Activated T-helper 9 cell treated with anti-CD3 and anti-CD28 coated beads, Interleukin-2, amount 50 U/mL, for 16 hours (primary cell): Measurements from ENCODE around the gene ZBTB8B.
"Not testable (repeated sequence)": the region's sequence is repeated elsewhere in the genome, so short reads cannot be mapped to it uniquely, and the experiment has no call there.

Source experiments
- DNase-seq: peaks from one replicate; pipeline ENCODE4 v3.0.0-alpha.2; 2020; ENCODE audit warnings: low read depth

The ZBTB8B gene

DNA sequence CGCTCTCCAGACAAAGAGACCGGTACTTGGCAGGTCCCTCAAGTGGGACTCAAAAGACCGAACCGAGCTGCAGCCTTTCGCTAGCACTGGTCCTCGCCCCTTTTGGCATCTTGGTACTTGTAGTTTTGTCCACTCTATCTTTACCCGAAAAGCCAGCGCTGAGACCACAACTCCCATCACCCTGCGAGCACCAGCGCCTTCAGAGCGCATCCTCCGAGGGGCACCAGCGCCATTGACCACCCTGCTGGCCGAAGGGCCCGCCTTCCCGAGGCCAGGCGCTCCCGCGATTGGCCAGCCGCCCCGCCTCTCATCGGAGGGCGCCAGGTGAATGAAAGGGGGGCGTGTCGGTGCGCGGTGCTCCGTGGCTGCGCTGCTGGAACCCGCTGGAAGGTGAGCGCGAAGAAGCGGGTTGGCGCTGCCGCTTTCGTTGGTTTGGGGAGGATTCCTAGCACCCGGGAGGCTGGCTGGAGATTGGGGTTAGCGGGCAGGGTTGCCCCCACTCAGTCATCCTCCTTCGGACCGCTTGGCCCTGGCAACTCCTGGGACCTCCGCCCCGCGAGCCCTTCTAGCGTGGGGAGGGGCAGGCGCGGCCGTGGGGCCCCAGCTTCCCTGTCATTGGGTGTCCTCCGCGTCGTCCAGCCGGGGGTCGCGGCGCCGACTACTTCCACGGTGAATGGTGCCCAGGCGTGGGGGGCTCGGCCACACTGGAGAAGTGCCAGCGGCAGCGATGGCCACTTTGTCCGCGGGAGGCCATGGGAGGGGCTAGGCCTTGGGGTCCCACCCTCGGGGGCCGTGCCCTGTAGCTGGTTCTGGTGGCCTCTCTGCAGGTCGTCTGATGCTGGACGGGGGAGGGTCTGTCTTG, at the start of gene ZBTB8B:
TSS of gene ZBTB8B (plus strand) at position 357 of the 862 bp plus-strand sequence. CDS start 5,553 bp downstream, outside the sequence.
- no peak for DNase-seq

DNA sequence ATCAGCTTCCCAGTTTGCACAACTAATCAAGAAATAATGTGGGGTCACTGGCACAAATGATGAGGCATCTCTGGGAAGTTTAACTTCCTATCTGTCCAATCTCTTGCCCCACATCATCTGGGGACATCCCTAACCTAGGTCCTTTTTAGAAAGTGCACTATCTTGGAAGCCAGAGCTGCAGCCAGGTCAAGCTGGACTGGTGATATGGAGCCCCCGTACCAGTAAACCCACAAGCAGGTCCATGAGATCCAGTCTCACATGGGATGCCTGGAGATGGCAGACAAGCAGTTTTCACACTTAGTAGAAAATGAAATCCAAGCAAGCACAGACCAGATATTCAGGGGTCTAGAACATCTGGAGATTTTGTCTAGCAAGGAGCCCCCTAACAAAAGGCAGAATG, 43.1 kb upstream of the ZBTB8B start:
- DNase-seq, result no peak

DNA sequence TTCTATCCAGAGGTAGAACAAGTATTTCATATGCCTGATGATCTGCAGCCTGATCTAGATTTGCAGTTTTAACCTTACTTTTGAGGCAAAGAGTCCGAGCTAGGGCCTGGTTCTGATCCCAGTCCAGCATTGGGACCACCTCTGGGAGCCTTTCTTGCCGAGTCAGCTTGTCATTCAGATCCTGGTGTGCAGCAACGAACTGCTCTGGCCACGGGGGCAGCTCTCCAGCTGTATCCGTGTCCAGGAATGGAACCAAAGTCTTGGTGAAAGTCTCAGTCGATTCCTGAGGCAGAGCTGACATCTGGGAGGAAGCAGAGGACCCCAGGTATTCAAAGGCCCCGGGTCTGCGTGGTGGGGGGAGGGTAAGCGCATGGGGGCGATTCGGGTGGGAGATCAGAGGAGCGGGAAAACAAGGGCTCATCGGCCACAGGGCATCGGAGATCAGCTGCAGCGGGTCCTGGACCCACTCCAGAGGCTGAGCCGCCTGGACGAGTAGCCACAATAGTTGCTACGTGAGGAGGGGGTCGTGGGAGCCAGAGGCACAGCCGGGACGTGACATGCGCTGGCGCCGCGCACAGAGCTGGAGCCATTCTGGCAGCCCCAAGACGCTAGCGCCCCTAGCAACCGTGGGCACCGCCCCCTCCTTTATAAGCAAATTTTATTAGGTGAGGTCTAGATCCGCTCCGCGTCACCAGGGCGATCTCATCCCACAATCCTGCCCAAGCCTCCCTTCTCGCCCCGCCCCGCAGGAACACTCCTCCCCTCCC, 38.2 kb upstream of the ZBTB8B start:
- no peak for DNase-seq

DNA sequence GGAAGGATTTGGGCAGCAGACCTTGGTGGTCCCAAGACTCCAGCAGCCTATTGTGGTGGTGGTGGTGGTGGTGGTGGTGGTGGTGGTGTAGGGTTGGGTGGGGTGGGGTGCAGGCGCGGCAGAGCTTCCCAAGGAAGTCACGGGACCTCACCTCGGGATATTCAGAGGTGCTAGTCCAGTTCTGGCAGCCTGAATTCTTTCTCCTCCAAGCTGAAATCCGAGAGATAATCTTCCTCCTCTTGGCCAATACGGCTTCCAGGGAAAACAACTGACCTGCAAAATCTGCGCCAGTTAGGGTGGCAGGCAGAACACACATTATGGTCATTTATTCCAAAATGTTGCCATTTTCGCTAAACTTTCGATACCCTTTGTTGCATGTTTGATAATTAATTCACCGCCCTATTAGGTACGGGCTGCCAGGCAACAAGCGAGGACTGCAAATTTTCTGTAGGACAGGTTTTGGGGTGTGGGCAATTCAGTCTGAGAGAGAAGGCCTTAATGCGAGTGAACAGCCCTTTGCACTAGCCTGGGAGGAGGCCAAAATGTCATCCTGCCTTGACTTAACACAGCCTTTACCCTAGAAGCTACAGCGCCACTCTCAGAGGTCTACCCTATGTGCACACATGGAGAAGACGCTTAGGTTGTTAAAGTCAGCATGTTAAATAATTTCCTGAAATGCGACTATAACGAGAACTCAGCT, 37.5 kb upstream of the ZBTB8B start:
- DNase-seq, result no peak

DNA sequence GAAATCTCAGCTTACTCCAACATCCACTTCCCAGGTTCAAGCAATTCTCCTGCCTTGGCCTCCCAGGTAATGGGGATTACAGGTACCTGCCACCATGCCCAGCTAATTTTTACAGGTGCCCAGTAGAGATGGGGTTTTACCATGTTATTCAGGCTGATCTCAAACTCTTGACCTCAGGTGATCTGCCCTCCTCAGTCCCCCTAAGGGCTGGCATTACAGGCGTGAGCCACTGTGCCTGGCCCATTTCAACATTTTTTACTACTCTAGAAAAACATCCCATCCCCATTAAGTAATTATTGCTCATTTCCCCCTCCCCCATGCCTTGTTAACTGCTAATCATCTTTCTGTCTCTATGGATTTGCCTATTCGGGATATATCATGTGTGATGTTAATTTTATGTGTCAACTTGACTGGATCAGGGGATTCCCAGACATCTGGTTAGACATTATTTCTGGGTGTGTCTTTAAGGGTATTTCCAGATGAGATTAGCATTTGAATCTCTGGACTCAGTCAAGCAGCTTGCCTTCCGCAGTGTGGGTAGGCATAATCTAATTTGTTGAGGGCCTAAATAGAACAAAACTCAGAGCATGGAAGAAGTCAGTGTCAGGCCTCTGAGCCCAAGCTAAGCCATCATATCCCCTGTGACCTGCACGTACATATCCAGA, 33.0 kb upstream of the ZBTB8B start:
- no peak for DNase-seq

DNA sequence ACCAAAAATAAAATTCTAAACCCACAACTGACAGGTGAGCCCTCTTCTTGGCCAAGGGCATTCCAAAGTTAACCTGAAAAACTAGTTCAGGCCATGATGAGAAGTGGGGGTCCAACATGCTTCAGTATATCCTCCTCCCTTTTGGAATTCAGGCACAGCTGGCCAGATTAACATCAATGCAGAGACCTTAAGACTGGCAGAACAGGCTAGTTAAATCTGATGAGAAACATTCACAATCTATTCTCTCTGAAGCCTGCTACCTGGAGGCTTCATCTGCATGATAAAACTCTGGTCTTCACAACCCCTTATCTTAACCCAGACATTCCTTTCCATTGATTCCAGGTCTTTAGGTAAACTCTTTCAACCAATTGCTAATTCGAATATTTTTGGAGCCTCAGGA, 26.7 kb upstream of the ZBTB8B start:
- DNase-seq, result no peak

DNA sequence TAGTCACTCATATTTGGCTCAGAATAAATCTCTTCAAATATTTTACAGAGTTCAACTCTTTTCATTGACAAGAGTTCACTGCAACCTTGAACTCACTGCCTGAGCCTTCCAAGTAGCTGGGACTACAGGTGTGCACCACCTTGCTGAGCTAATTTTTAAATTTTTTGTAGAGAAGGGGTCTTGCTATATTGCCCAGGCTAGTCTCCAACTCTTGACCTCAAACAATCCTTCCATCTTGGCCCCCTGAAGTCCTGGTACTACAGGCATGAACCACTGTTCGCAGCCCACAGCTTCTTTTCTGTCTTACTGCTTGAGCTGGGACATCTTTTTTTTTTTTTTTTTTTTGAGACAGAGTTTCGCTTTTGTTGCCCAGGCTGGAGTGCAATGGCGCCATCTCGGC, 26.1 kb upstream of the ZBTB8B start:
- DNase-seq, result not testable (repeated sequence)

DNA sequence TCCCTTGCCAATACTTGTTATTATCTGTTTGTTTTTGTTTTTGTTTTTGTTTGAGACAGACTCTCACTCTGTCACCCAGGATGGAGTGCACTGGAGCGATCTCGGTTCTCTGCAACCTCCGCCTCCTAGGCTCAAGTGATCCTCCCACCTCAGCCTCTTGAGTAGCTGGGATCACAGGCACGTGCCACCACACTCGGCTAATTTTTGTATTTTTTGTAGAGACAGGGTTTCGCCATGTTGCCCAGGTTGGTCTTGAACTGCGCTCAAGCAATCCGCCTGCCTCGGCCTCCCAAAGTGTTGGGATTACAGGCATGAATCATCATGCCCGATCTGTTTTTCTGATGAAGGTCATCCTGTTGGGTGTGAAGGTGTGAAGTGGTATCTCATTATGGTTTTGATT, 23.4 kb upstream of the ZBTB8B start:
- DNase-seq, result not testable (repeated sequence)

DNA sequence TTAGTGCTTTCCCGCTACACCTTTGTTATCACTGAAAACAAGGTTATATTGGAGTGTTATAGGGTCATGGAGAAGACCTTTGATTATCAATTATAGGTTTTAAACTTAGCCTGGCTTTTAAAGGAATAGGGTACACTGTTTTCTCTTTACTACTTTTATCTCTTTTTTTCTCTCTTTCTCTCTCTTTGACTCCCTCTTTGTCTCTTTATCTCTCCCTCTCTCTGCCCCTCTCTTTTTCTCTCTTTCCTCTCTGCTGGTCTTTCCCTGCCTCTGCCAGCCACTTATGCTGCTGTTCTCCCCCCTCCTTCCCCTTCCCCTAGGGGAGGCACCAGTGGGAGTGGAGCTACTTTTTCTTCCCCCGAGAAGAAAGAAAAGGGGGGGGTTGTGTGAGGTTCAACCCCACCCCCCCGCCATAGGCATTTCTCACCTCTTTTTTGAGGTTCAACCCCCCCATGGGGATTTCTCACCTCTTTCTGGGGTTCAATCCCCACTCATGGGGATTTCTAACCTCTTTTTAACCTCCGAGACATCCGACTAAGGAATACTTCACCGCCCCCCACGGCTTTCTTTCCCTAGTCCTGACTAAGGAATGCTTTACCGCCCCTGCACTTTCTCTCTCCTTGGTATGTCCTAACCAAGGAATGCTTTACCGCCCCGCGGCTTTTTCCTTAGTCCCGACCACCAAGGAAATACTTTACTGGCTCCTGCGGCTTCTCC, 17.2 kb upstream of the ZBTB8B start:
- no peak for DNase-seq

DNA sequence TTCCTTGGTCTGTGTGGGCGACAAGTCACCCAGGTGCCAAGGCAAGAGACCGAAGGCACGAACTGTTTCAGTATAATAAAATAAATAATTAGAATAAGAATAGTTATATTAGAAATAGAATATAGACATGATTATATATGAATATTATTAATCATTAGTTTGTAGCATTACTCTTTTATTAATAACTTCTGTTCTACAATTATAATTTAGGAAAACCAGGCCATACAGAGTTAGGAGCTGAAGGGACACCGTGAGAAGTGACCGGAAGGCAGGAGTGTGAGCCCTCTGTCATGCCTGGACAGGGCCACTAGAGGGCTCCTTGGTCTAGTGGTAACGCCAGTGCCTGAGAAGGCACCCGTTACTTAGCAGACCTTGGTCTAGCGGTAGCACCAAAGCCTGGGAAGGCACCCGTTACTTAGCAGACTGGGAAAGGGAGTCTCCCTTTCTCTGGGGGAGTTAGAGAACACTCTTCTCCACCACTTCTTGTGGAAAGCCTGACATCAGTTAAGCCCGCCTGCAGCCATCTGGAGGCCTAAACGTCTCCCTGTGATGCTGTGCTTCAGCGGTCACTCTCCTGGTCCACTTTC, 16.6 kb upstream of the ZBTB8B start:
- peak; percentile 12 for DNase-seq

DNA sequence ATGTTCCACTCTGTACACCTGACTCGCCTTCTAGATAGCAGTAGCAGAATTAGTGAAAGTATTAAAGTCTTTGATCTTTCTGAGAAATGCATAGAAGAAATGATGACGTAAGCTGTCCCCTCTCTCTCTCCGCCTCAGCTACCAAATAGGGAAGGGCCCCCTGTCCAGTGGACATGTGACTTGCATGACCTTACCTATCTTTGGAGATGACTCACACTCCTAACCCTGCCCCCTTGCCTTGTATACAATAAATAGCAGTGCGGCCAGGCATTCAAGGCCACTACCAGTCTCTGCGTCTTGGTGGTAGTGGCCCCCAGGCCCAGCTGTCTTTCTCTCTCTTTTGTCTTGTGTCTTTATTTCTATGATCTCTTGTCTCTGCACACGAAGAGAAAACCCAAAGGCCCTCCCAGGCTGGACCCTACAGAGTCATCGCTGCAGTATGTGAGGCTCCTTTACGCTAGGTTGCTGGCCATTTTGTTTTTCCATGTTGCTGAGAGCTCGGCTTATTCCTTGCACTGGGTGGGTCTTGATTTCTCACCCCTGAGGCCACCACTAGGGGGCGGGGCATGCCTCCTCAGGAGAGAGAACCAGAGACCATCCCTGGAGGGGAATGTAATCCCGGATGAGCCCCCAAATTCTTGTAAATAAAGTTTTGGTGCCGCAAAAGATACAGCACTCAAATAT, 16.0 kb upstream of the ZBTB8B start:
- no peak for DNase-seq

DNA sequence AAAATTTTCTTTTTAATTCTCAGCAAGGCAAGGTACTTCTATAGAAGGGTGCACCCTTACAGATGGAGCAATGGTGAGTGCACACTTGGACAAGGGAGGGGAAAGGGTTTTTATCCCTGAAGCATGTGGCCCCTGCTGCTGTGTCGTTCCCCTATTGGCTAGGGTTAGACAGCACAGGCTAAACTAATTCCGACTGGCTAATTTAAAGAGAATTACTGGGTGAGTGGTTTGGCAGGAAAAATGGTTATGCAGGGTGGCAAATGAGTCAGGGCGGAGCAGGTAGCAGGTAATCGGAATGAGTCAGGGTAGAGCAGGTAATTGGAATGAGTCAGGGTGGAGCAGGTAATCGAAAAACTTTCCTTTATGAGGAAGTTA, 15.4 kb upstream of the ZBTB8B start:
- not testable (repeated sequence) for DNase-seq

DNA sequence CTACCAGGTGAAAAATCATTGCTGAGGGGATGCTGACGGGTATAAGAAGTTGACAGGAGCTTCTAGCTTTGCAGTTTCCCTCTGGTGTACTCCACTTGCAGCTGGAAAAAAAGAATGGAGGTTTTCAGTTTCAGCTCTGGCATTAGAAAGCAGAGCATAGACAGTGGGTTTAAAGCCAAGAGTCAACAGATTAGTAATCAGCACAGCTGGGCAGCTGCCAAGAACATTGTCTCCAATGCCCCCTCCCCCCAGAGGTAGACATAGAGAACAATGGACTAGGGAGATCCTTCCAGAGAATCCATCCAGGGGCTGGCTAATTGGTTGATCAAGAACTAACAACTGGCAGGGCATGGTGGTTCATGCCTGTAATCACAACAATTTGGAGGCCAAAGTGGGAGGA, 10.1 kb upstream of the ZBTB8B start:
- DNase-seq, result no peak

DNA sequence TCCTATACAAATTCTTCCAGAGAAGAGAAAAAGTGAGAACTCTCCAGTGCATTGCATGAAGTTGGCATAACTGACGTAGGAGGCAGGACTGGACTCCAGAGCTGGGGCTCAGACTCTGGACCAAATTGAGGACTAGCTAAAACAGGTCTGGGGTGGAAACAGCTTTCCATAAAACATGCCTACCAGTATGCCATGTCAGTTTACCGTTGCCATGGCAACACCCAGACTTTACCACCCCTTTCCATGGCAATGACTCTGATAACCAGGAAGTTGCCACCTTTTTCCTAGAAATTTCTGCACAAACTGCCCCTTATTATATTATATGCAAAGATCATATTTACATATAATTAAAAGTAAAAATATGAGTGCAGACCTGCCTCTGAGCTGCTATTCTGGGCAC, 8.9 kb upstream of the ZBTB8B start:
- DNase-seq, result no peak

DNA sequence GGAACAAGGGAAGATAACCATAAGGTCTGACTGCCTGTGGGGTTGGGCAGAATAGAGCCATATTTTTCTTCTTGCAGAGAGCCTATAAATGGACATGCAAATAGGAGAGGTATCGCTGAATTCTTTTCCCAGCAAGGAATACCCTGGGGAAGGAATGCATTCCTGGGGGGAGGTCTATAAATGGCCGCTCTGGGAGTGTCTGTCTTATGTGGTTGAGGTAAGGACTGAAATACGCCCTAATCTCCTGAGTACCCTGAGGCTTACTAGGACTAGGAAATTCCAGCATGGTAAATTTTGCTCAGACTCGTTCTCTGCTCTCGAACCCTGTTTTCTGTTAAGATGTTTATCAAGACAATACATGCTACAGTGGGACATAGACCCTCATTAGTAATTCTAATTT, 6.1 kb upstream of the ZBTB8B start:
- not testable (repeated sequence) for DNase-seq

DNA sequence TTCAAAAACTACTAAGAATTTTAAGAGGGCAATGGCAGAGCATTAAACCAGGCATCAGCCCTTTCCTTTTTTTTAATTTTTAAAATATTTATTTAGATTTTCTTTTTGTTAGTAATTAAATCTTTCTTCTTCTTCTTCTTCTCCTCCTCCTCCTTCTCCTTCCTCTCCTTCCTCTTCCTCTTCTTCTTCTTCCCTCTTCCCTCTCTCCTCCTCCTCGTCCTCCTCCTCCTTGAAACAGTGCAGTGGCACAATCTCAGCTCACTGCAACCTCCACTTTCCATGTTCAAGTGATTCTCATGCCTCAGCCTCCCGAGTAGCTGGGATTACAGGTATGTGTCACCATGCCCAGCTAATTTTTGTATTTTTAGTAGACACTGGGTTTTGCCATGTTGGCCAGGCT, 1.9 kb upstream of the ZBTB8B start:
- not testable (repeated sequence) for DNase-seq

DNA sequence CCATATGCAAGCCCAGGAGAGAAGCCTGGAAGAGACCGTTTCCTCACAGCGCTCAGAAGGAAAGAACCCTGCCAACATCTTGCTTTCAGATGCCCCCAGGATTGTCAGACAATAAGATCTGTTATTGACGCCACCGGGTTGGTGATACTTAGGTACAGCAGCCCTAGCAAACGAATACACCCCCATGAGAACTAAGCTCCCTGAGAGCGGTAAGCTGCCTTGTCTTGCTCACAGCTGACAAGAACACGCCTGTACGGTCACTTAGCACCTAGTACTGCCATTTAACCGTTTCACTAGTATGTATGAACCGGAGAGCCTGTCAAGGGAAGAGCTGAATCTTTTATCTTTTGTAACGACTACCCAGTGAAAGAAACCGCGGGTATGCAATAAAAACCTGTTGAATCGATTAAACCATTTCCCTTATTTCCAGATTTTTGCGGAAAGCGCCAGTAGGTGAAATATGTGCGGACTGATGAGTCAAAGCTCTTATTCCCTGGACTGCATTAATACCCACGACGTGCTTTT, 619 bp upstream of the ZBTB8B start:
- no peak for DNase-seq

DNA sequence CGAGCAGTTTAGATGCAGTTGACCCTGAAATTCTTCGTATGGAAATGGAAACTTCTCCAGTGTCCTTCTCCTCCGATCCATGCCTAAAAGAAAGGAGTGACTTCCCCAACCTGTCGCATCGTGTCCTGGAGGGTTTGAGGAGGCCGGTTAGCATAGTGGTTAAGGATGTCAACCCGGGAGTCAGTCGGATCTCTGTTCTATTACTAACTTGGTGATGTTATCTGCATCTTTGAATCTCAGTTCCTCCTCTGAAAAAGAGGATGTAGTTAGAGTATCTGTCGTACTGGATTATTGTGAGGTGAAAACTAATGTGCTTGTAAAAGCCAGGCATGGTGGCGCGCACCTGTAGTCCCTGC, 684 bp downstream of the ZBTB8B start:
- no peak for DNase-seq

DNA sequence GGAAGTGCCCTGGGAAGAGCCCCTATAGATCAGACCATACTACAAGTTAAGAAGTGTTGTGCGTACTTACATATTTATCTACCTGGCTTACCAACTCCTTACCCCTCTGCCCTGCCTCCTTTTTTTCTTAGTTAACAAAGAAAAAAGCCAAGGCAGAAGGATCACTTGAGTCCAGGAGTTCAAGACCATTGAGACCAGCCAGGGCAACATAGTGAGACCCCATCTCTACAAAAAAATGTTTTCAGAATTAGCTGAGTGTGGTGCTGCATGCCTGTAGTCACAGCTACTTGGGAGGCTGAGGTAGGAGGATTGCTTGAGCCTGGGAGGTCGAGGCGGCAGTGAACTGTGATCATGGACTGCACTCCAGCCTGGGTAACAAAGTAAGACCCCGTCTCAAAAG, 1.9 kb downstream of the ZBTB8B start:
- DNase-seq, result no peak

DNA sequence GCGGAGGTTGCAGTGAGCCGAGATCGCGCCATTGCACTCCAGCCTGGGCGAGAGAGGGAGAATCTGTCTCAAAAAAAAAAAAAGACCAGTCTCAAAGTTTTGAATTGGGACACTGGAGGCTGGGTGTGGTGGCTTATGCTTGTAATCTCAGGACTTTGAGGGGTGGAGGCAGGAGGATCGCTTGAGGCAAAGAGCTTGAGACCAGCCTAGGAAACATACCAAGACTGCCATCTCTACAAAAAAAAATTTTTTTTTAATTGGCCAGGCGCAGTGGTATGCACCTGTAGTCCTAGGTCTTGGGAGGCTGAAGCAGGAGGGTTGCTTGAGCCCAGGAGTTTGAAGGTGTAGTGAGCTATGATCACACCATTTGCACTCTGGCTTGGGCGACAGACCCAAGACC, 3.9 kb downstream of the ZBTB8B start:
- no peak for DNase-seq
